ENCODE data around the gene PPP1R13B.
"Not testable (repeated sequence)": the region's sequence is repeated elsewhere in the genome, so short reads cannot be mapped to it uniquely, and the experiment has no call there.

The PPP1R13B gene

GRCh38 chr14:103856607-103857006 lies 9.2 kb upstream of the PPP1R13B start:
- DNase-seq: no peak

- DNase-seq: no peak
Measured at GRCh38 chr14:103856105-103856504, 8.7 kb upstream of the PPP1R13B start.

GRCh38 chr14:103855734-103856095 lies 8.3 kb upstream of the PPP1R13B start:
- no peak for DNase-seq

GRCh38 chr14:103854822-103855733 lies 7.7 kb upstream of the PPP1R13B start:
- DNase-seq: peak; percentile 79

- no peak for DNase-seq
Measured at GRCh38 chr14:103854017-103854808, 6.8 kb upstream of the PPP1R13B start.

- no peak for DNase-seq
Measured at GRCh38 chr14:103849151-103849886, 1.9 kb upstream of the PPP1R13B start.

- DNase-seq: peak; percentile 45
Measured at GRCh38 chr14:103848175-103849077, 1.1 kb upstream of the PPP1R13B start.

- peak; percentile 27 for DNase-seq
Measured at GRCh38 chr14:103846543-103847450, 578 bp downstream of the PPP1R13B start.

- no peak for DNase-seq
Measured at GRCh38 chr14:103846097-103846496, 1.3 kb downstream of the PPP1R13B start.

- no peak for DNase-seq
Measured at GRCh38 chr14:103845327-103845726, 2.0 kb downstream of the PPP1R13B start.

GRCh38 chr14:103841265-103841664 lies 6.1 kb downstream of the PPP1R13B start:
- DNase-seq: not testable (repeated sequence)

- no peak for DNase-seq
Measured at GRCh38 chr14:103840014-103840413, 7.4 kb downstream of the PPP1R13B start.

- no peak for DNase-seq
Measured at GRCh38 chr14:103839579-103839978, 7.8 kb downstream of the PPP1R13B start.

GRCh38 chr14:103838117-103838516 lies 9.3 kb downstream of the PPP1R13B start:
- no peak for DNase-seq

- no peak for DNase-seq
Measured at GRCh38 chr14:103836976-103837725, 10.2 kb downstream of the PPP1R13B start.

GRCh38 chr14:103834956-103835355 lies 12.4 kb downstream of the PPP1R13B start:
- no peak for DNase-seq

- no peak for DNase-seq
Measured at GRCh38 chr14:103833711-103834110, 13.7 kb downstream of the PPP1R13B start.

- DNase-seq: no peak
Measured at GRCh38 chr14:103832046-103832445, 15.3 kb downstream of the PPP1R13B start.

- no peak for DNase-seq
Measured at GRCh38 chr14:103830511-103831270, 16.7 kb downstream of the PPP1R13B start.

Data from right hindlimb (tissue), 1 donor.